HG02870 (cell line): ENCODE data around the gene CLDN7.

ENCODE experiments used
- ATAC-seq: cut with Tn5 transposase; IDR thresholded peaks from one replicate; pipeline ENCODE4 v1.9.1; 2021; ENCODE audit warnings: mild to moderate bottlenecking, moderate library complexity; ENCODE audit not compliant: unreplicated experiment

Gene CLDN7, protein sequence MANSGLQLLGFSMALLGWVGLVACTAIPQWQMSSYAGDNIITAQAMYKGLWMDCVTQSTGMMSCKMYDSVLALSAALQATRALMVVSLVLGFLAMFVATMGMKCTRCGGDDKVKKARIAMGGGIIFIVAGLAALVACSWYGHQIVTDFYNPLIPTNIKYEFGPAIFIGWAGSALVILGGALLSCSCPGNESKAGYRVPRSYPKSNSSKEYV

DNA sequence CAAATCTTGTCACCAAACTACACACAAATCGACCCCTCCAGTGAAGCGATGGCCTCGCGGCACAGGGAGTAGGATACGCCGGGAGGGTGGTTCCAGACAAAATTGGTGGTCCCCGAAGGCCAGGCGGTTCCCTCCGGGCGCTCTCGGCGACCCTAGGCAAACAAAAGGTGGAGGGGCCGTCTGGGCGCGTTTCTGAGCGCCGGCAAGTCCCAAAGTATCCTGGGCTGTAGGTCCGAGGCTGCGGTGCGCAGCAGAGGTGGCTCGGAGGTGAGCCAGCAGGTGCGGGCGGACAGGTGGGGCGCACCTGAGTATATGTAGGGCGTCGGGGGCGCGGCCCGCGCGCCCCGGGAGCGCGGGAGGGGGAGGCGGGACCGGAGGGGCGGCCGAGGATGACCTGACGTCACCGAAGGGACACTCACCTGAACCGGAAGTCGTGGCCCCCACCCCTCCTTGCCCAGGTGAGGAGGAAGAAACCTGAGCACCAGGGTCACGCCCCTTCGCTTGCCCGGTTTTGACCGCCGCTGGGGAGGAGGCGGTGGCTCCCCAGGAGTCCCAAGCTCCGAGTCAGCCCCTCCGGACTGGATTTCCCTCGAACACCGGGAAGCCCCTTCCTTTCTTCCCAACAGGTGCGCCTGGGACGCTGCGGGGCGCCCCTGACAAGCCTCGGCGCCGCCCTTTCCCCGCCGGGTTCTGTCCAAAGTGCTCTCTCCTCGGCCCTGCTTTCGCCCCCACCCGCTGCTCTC lies at the start of gene CLDN7:
Gene CLDN7, minus strand, starts transcription at position 287 of the 743 bp plus-strand sequence. CDS start 435 bp downstream, outside the sequence.
- ATAC-seq = no peak

DNA sequence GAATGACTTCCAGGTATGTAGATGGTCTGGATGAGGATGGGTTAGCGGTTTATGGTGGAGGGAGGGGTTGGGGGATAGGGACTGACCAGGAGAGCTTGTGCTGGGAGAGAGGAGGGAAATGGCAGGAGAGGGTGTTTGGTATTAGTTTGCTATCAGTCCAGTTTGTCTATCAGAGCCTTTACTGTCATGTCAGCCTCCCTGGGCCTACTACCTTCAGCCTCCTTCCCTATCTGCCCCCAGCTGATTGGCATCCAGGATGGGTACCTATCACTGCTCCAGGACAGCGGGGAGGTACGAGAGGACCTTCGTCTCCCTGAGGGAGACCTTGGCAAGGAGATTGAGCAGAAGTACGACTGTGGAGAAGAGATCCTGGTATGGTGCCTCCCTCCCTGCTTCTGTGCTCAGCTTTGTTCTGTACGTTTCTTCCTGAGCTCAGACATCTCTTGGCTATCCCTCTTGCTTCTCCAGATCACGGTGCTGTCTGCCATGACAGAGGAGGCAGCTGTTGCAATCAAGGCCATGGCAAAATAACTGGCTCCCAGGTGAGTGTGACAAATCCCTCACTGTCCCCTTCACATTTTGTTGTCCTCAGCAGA lies 48.9 kb upstream of the CLDN7 start:
- no peak for ATAC-seq

DNA sequence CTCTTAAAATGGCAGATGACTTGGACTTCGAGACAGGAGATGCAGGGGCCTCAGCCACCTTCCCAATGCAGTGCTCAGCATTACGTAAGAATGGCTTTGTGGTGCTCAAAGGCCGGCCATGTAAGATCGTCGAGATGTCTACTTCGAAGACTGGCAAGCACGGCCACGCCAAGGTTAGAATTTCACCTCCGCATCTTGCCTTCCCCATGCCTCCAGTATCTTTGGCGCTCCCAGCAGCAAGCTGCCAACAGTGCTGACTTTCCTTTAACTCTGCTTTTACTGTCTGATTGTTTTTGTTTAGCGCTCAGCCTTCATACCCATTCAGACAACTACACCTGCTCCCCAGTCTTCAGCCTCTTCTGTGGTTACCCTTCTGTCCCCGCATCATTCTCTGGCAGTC lies 47.4 kb upstream of the CLDN7 start:
- ATAC-seq = no peak

DNA sequence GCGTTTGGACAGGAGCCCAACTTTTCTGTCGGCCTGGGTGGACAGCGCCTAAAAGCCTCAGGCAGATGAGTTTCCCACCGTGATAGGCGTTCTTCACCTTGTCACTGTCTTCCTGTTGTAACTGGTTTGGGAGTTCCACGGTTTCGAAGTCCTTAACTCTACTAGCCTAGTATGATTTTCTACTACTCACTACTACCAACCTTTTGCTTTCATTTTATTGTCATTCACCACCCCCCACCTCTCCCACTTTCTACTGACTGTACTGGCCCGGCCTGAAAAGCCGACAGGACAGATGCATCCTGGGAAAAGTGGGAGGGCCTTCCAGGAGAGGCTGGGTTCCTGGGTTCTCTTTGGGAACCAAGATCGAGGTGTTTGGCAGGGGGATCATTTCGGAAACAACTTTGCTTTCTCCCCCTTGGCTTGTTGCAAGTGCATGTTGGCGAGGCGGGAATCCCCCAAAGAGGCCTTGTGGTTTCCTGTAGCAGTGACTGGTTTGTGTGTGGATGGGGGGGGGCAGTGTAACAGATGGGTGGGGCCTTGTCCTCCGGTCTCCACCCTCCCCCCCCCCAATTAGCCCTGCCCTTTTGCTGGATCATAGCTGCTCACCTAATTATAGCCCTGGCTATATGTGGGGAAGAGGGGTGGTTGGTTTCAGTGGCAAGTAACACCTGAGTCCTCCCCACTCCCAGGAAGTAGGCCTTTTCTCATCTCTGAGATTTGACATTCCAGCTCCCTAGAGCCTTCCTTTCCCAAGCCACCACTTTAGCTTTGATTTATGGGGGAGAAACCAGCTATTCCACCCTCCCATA lies 46.6 kb upstream of the CLDN7 start:
- ATAC-seq = no peak

DNA sequence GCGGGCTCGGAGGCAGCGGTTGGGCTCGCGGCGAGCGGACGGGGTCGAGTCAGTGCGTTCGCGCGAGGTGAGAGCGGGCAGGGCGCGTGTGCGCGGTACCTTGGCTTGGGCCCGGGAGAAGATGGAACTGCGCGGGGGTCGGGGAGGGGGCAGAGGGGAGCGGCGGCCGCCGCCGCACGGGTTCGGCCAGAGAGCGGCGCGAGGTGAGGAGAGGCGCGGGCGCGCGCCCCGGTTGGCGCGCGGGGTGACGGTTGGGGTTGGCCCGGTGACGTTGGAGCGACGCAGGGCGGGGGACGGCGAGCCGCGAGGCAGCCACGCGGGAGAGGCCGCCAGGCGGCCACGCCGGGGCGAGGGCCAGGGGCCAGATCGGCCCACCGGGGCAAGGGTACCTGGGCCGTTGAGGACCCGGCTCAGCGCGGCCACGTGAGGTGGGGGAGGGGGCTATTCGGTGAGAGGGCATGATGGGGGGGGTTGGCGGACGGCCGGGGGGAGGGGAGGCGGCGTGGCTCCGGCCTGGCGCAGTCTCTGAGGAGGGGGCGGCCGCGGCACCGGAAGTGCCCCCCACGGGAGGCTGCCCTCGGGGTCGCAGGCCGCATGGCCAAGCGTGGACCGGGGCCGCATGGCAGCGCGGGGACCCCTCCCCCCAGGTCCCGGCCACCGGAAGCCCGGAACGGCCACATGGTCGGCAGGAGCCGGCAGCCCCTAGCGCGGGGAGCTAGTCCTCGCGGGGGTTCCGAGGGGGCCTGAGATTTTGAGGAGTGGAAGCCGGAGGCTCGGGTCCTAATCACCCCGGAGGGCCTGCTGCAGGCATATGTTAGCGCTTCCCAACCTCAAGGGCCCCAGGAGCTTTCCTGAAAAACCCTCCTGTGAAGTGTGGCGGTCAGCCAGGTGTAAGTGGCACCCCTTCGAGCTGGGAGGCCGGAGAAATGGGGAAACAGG lies 45.7 kb upstream of the CLDN7 start:
- no peak for ATAC-seq

DNA sequence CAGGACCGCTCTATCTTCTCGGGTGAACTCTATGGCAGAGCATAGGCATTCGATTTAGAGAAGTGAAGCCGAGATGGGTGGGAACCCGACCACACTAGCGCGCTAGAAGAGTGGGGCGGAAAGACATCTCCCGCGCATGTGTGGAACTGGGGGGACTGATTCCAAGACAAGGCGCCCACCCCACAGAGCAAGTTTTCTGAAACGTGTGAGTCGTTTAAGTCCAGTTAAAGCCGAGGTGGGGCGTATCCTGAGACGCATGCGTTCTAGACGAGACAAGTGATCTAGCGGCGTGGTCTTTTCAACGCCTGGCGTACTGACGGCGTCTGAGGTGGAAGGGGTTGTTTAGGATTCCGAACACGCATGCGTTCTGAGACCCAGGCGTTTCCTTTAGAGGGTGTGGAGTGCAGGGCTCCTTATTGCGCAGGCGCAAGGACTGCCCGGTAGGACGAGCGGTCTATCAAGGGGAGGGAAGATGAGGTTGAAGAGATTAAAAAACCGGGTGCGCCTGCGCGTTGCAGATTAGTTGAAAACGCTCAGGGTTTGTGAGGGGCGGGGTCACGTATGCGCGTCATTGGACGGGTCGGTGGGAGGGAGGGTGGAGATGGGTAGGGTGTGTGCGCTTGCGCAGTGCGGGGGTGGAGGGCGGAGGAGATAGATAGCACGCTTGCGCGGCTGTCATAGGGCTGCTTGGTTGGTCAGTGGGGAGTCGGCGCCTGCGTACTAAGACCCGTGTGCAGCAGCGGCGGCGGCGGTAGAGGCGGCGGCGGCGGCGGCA lies 44.8 kb upstream of the CLDN7 start, which contains the start of gene EIF5A:
Gene EIF5A, plus strand, starts transcription at position 718 of the 775 bp plus-strand sequence. CDS start 2,008 bp downstream, outside the sequence.
- peak; percentile 68 for ATAC-seq

DNA sequence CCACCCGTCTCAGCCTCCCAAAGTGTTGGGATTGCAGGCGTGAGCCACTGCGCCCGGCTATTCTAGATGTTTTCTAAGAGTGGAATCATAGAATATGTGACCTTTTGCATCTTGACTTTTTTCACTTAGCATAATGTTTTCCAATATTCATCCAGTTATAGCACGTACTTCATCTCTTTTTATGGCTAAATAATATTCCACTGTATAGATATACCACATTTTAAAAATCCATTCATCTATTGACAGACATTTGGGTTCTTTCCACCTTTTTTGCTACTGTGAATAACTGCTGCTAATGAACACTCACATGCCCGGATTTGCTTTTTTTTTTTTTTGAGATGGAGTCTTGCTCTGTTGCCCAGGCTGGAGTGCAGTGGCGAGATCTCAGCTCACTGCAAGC lies 41.9 kb upstream of the CLDN7 start:
- no peak for ATAC-seq

DNA sequence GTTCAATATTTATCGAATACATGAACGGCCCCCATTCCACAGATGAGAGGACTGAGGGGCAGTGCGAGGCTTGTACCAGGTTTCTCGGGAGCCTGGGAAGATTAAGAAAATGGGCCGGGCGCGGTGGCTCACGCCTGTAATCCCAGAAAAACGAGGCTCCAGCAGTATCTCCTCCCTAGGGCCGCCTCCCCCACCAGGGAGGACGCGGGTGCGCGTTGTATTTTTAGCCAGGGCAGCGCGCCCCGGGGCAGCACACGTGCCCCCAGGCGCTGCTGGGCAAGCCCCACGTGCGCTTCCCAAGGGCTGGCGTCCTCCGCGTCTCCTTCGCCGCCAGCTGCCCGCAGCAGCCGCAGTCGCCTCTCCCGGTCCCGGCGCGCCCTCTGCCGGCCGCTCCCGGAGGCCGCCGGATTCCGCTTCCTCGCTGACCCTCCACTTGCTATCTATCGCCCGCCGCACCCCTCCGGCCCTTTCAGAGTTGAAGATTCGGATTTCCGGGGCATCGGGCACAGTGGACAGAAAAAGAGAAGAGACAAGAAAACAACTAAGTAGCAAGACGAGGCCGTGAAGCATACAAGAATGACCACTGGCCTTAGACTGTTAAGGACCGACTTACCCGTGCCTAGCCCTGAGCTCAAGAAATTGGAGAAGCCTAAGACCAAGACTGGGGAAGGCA lies 34.0 kb upstream of the CLDN7 start:
- no peak for ATAC-seq

DNA sequence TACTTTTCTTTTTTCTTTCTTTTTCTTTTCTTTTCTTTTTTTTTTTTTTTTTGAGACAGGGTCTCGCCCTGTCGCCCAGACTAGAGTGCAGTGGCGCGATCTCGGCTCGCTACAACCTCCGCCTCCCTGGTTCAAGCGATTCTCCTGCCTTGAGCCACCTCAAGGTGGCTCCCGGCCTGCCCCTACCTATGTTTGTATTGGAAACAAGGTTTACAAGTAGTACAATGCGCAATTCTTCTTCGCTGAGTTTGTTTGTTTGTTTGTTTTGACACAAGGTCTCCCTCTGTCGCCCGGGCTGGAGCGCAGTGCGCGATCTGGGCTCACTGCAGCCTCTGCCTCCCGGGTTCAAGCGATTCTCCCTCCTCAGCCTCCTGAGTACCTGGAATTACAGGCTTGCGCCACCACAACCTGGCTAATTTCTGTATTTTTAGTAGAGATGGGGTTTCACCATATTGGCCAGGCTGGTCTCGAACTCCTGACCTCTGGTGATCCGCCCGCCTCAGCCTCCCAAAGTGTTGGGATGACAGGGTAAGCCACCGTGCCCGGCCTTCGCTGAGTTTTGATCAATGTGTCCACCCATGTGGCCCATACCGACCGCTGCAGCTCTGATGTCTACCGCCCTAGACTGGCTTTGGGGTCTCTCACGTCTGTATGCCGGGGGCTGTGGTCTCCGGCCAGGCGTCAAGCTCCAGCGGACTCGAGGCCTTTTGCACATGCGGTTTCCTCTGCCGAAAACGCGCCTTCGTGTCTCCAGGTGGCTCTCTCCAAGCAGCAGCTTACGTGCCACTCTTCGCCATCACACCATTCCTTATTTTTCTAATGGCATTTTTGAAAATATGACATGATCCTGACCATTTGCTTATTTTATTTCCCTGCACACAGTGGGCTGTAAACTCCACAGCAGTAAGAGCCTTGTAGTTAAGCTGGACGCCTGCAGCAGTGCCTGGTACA lies 33.2 kb upstream of the CLDN7 start:
- ATAC-seq = no peak

DNA sequence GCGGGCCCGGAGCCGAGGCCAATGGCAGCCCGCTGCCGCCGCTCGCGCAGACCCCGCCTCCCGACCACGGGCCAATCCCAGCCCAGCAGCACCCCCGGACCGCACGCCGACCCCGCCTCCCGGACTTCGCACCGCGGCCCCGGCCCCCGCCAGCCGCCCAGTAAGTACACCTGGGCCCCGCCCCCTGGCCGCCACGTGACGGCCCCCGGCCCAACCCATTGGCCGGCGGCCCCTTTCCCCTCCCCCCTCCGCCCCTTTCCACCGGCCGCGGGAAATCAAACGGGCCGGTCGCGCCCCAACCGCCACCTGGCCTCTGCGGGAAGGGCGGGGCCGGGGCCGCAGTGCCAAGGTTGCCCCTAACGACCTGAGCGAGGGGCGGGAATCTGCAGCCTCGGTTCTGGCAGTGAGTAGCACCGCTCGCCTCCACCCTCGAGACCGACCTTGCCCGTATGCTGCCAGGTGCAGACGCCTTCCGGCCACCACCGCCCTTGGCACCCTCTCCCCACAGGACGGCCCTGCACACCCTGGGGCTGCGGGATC lies 32.4 kb upstream of the CLDN7 start, which contains the start of gene YBX2:
Gene YBX2, minus strand, starts transcription at position 26 of the 540 bp plus-strand sequence. CDS start 139 bp downstream, outside the sequence.
- no peak for ATAC-seq

DNA sequence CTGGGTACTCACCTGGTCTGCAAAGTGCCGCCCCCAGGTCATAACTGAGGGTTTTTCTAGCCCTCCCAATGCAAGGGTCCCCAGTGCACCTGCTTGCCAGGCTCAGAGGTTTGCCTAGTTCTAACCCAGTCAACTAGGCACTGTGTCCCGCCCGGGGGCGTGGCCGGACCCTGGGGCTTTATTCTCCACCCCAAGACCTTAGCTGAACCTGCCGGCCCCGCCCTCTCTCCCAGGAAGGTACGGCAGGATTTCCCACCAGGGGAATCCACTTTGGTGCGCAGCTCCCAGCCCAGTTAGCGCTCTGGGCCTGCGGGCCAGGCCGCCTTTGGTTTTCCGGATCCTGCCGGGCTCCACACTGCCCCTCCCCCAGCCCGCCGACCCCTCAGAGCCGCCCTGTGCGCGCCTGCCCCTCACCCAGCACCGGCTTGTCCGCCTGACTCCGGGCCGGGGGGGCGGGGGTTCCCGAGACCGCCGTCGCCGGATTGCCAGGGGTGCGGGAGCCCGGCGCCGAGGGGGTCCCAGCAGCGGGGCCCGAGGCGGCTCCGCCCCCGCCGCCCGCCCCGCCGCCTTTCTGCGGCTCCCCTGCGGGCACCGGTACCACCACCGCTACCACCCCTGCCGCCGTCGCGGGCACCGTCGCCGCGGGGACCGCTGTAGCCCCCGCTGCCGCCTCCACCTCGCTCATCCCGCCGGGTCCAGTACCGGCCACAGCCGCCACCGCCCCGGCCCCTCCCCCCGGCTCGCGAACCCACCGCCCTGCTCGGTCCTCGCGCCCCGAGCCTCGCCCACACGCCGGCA lies 31.7 kb upstream of the CLDN7 start:
- no peak for ATAC-seq

DNA sequence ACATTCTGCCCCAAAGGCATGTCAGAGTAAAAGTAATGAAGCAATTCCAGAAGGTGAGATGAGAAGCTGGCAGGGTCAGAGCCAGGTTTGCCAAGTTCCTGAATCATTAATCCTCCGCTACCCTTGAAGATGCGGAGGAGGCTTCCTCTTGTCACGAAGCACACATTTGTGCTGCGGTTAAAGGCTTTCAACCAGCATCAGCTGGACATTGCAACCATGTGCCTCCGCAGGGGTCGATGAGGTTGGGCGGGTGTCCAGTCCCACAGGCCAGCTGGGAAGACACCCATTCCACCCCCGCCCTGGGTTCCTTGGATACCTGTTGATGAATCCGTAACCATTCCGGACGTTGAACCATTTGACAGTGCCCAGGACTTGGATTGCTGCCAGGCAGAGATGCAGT lies 30.9 kb upstream of the CLDN7 start:
- ATAC-seq = no peak

DNA sequence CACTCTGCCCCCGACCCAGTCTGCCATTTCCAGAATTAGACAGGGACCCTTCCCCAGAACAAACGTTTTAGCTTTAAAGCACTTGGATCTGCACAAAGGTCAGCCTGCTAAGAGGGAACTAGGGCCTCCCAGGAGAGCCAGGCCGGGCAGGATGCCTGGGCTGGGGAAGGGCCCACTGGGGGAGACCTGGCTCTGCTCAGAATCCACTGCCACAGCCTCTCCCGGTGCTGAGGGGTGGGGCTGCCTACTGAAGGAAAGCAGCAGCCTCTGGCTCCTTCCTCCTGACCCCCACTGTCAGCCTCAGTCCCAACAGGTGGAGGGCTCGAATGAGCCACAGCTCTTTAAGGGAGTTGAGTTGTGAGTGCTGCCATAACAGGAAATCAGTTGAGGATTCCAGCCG lies 30.5 kb upstream of the CLDN7 start:
- ATAC-seq = no peak

DNA sequence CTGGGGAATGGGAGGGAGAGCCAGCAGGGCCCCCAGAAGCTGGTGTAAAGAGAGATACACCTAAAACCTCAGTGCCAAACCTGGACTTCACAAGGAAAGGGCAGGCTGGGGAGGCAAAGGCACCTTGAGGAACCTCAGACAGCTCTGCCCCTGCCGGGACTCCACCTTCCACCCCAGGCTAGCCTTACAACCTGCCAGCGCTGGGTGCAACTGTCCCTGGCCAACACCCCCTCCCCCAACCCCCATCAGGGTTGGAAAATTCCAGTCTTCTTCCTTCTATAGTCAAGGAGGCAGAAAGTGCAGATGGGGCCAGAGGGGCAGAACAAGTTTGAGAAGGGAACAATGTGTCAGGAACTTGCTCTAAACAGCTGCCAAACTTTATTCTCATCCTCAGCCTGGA lies 29.9 kb upstream of the CLDN7 start:
- ATAC-seq = no peak

DNA sequence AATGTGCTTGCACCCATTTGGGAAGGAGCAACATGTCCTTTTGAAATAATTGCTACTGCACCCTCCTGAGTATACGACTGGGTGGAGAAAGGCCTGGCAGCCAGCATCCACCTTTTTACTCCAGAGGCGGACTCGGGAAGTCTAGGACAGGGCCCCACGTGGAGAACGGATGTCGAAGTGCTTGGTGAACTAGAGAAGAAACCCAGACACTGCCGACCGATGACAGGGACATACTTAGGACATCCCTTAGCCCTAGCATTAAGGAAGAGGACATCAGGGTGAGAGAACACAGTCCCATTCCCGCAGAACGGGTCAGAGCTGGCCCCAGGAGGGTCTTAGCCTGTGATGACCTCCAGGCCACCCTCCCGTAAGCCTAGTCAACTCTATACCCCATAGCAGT lies 28.4 kb upstream of the CLDN7 start:
- no peak for ATAC-seq

DNA sequence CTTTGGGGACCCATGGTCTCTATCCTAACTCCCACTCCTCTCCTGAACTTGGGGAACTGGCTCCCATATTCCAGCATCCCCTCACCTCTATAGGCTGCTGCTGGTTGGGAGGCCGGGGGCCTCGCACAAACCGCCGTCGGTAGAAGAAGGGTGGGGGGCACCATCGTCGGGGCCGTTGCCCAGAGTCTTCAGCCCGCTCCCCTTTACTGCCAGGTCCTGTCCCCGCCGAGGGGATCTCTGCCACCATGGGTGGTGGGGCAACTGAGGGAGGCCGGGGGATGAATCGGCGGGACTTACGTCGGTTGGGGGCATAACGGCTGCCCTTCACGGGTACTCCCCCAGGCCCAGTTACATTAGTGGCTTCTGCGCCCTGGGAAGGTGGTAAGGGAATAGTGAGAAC lies 27.9 kb upstream of the CLDN7 start:
- no peak for ATAC-seq
